HFFc6 (cell line): ENCODE results near the gene FILIP1L. TPM values are rescaled to one million over a fixed set of nuclear protein-coding genes. Genes with fewer than 3 reads are reported as not detected.

Experiments used
- DNase-seq: peaks from one replicate; pipeline ENCODE4 v3.0.0-alpha.2; 2018
- H3K27ac Mint-ChIP-seq: 2 replicates; pipeline ENCODE4 v1.8.0; 2020; ENCODE audit warnings: mild to moderate bottlenecking, mixed read lengths
- H3K27me3 Mint-ChIP-seq: 2 replicates; pipeline ENCODE4 v1.8.0; 2021; ENCODE audit warnings: mild to moderate bottlenecking, moderate library complexity, mixed read lengths; ENCODE audit not compliant: insufficient read depth
- H3K36me3 Mint-ChIP-seq: 2 replicates; pipeline ENCODE4 v1.8.0; 2021; ENCODE audit warnings: low read depth, mixed read lengths
- H3K4me1 Mint-ChIP-seq: 2 replicates; pipeline ENCODE4 v1.8.0; 2020; ENCODE audit warnings: low read depth, mixed read lengths
- H3K4me3 Mint-ChIP-seq: 2 replicates; pipeline ENCODE4 v1.8.0; 2020; ENCODE audit warnings: mild to moderate bottlenecking, moderate library complexity, mixed read lengths
- H3K9me3 Mint-ChIP-seq: 2 replicates; pipeline ENCODE4 v1.8.0; 2020; ENCODE audit warnings: mild to moderate bottlenecking, mixed read lengths
- total RNA-seq, 6 experiments: library from RNA; stranded (reverse); fragmentation: NEBNext Ultra II Directional; extraction: Animal tissue kit (Norgen Biotek cat#: 25700); gene quantifications; 2 replicates in 1 of 6; 3 replicates in 5 of 6; pipeline ENCODE4 v1.2.3, GENCODE V29; 2021
- TF ChIP-seq, protein P1 (sequence below): fragments of 200-600 bp; sonication (generic); IDR thresholded peaks from 2 replicates; pipeline ENCODE4 v1.5.0; 2021; ENCODE audit warnings: antibody characterized with exemption, mild to moderate bottlenecking

FILIP1L gene
- total RNA-seq, 6 experiments from 2014 or later: 37.8 to 54.7 (median 48.2) TPM

DNA sequence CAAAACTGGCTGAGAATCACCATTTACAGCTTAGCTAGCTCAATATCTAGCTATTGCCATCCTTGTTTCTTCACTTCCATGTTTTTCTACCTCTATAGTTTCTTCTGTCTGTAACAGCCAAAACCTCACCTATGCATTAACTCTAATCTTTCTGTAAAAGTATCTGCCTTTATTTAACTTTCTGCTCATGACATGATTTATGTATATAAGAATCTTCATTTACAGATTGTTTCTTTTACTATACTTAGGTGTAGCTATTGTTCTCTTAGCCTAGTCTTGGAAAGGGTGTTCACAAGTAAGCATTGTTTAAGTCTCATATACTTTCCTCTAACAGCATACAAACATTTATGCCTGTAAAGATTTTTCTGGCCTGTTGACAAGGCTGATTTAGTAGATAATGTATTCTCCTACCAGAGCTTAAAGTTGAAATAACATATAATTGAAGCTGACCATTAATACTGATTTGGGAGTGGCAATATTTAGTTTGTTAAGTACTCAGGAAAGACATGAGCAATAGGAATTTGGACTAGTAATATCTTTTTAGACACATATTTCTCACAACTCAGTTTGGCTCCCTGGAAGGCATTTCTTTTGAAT lies 9.4 kb downstream of the FILIP1L start:
- H3K4me1 Mint-ChIP-seq: peaks cover 66% of the 10 kb centered on the region

DNA sequence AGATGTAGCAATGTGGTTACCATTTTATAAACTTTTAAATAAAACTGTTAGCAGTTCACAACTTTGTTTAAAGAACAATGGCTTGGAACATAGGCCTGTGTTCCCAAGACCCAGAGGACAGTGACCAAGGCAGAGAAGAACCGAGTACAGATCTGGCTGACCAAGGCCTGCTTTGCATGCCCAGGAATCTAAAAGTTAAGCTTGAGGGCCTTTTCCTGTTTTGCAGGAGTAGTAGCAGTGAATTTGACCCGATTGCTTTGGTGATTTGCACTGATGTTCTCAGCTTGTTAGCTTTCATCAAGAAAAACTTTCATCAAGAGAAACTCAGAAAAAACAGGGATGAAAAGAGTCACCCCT lies 9.9 kb downstream of the FILIP1L start:
- Mint-ChIP-seq H3K27ac (peak overlapping the region; percentile 83), H3K27me3 (no peaks in the 10 kb centered on the region; the same call in 1 of the 2 replicates), H3K4me3 (no peak overlapping the region), H3K4me1 (peaks cover 71% of the 10 kb centered on the region), H3K36me3 (peaks cover 5% of the 10 kb centered on the region; the same call in 1 of the 2 replicates), H3K9me3 (no peaks in the 10 kb centered on the region)
- no peak for DNase-seq
- TF ChIP-seq, protein P1, sequence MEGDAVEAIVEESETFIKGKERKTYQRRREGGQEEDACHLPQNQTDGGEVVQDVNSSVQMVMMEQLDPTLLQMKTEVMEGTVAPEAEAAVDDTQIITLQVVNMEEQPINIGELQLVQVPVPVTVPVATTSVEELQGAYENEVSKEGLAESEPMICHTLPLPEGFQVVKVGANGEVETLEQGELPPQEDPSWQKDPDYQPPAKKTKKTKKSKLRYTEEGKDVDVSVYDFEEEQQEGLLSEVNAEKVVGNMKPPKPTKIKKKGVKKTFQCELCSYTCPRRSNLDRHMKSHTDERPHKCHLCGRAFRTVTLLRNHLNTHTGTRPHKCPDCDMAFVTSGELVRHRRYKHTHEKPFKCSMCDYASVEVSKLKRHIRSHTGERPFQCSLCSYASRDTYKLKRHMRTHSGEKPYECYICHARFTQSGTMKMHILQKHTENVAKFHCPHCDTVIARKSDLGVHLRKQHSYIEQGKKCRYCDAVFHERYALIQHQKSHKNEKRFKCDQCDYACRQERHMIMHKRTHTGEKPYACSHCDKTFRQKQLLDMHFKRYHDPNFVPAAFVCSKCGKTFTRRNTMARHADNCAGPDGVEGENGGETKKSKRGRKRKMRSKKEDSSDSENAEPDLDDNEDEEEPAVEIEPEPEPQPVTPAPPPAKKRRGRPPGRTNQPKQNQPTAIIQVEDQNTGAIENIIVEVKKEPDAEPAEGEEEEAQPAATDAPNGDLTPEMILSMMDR: no peak

More for the DNA sequence above, 9.4 kb downstream of the FILIP1L start:
- no peak for DNase-seq
- Mint-ChIP-seq H3K27ac (peak overlapping the region; percentile 83), H3K9me3 (no peaks in the 10 kb centered on the region), H3K4me3 (no peak overlapping the region), H3K27me3 (no peaks in the 10 kb centered on the region; the same call in 1 of the 2 replicates), H3K36me3 (peaks cover 5% of the 10 kb centered on the region; the same call in 1 of the 2 replicates)
- TF ChIP-seq, protein P1: no peak

DNA sequence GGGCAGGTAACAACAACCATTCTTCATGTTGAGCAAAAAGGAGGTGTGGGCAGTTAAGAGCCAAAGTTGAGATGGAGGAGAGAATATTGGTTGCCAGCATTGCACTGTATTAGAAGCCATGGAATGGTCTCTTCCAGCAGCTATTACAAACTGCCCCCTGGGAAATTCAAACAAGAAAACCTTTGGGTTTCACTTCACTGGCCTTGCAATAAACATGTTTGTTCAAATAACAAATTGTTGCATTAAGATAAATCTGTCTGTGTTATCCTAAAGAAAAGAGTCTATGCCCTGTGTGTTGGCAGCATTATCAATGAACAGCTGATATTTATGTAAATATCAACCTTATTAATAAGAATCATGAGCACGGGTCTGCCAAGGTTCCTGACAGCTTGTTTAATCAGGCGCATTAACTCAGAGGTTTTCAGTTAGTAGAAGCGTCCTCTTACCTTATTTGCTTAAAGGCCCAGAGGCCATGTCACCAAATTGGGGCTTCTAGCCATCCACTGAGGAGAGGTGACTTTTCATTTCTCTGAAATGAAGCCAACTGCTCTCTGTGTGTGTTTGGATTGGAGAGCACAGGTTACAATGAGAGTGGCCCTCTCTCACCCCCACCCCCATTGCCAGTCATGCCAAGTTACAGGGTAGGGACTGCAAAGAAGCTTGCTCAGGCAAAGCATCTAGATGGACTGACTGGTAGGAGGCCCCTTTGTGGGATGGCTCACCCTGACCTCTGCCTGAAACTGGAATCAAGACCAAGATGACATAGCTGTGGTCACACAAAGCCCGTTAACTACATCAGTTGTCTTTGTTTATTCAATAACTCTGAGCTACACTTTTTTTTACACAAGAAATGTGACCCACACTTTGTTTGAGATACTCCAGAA lies 10.5 kb downstream of the FILIP1L start:
- no peaks in the 10 kb centered on the region; the same call in 1 of the 2 replicates for H3K27me3 Mint-ChIP-seq
- H3K36me3 Mint-ChIP-seq: peaks cover 5% of the 10 kb centered on the region; the same call in 1 of the 2 replicates
- H3K4me3 Mint-ChIP-seq: no peak overlapping the region
- peak overlapping the region; percentile 83 for H3K27ac Mint-ChIP-seq
- TF ChIP-seq, protein P1: no peak
- no peaks in the 10 kb centered on the region for H3K9me3 Mint-ChIP-seq
- DNase-seq: peak; percentile 72
- H3K4me1 Mint-ChIP-seq: peaks cover 77% of the 10 kb centered on the region

DNA sequence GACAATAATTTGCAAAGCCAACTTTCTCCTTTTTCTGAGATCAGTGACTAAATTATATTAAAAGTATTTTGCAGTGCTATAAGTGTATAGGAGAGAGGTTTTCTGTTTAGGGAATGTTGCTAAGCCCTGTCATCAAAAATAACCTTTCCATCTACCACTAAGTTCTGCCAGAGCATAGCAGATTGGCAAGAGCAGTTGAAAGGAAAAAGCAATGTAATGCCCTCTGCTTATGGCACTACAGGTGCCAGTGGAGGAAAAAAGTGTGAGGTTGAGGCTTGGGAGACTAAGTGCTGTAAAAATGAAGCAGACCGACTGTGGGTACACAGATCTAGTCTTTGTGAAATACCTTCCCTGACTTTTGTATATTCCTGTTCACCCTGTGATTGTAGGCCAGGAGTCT lies 11.5 kb downstream of the FILIP1L start:
- TF ChIP-seq, protein P1: no peak
- Mint-ChIP-seq H3K4me1 (peaks cover 85% of the 10 kb centered on the region), H3K27me3 (no peaks in the 10 kb centered on the region; the same call in 1 of the 2 replicates), H3K27ac (no peak overlapping the region), H3K4me3 (no peak overlapping the region), H3K36me3 (peaks cover 5% of the 10 kb centered on the region; the same call in 1 of the 2 replicates), H3K9me3 (no peaks in the 10 kb centered on the region)
- no peak for DNase-seq

DNA sequence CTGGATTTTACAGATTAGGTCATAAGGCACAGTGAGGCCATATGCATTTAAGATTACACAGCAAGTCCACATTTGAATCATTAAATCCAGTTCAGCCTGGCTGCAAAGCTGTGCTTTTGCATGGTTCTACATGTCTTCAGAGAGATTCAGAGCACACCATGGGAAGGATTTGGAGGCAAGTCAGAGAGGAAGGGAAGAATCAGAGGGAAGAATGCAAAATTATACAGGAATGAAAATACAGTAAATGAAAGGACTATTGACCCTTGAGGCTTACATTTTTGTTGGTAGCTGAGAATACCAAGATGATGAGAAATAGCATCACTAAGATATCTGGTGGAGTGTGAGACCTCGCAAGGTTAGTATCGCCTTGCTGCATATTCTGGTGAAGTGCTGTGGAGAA lies 13.9 kb downstream of the FILIP1L start:
- Mint-ChIP-seq H3K27ac (peak overlapping the region; percentile 4; the same call in 1 of the 2 replicates), H3K4me1 (peaks cover 70% of the 10 kb centered on the region), H3K4me3 (no peak overlapping the region), H3K36me3 (peaks cover 5% of the 10 kb centered on the region; the same call in 1 of the 2 replicates), H3K27me3 (no peaks in the 10 kb centered on the region; the same call in 1 of the 2 replicates), H3K9me3 (no peaks in the 10 kb centered on the region)
- TF ChIP-seq, protein P1: no peak
- DNase-seq: peak; percentile 55
